SU-DHL-6 (cell line): Measurements from ENCODE around the gene EPHA6.

Experiments
- H2AFZ ChIP-seq: fragments of 200-600 bp; sonication (generic); 2 replicates; pipeline ENCODE4 v1.6.1; 2014; ENCODE audit warnings: low read depth, mild to moderate bottlenecking, moderate library complexity, mixed read lengths, antibody characterized with exemption, low read length; ENCODE audit not compliant: severe bottlenecking
- H3F3A ChIP-seq: fragments of 200-600 bp; shearing (Covaris generic); 2 replicates; pipeline ENCODE4 v1.6.0; 2016; ENCODE audit warnings: antibody characterized with exemption, mild to moderate bottlenecking; ENCODE audit not compliant: insufficient read depth
- H3K27ac ChIP-seq: fragments of 200-600 bp; sonication (generic); 2 replicates; pipeline ENCODE4 v1.5.1; 2016; ENCODE audit warnings: low read depth, mild to moderate bottlenecking, low read length, moderate library complexity, mixed read lengths
- H3K27me3 ChIP-seq: fragments of 200-600 bp; sonication (generic), shearing (Covaris generic); 2 replicates; pipeline ENCODE4 v1.6.0; 2014; ENCODE audit warnings: mild to moderate bottlenecking, low read length
- H3K36me3 ChIP-seq: fragments of 200-600 bp; sonication (generic); 2 replicates; pipeline ENCODE4 v1.6.1; 2014; ENCODE audit warnings: mild to moderate bottlenecking, low read length, mixed read lengths
- H3K4me2 ChIP-seq: fragments of 300-600, 200-600 bp; shearing (Covaris generic), sonication (generic); 2 replicates; pipeline ENCODE4 v1.6.0; 2014; ENCODE audit warnings: low read length, low read depth, mild to moderate bottlenecking; ENCODE audit not compliant: poor library complexity, severe bottlenecking
- H3K4me3 ChIP-seq: fragments of 200-600 bp; sonication (generic); 2 replicates; pipeline ENCODE4 v1.5.1; 2014; ENCODE audit warnings: antibody characterized with exemption, low read length, mild to moderate bottlenecking, mixed read lengths; ENCODE audit not compliant: insufficient read depth, poor library complexity, severe bottlenecking
- H3K79me2 ChIP-seq: fragments of 200-600 bp; sonication (generic); 2 replicates; pipeline ENCODE4 v1.6.1; 2014; ENCODE audit warnings: mild to moderate bottlenecking, low read length, moderate library complexity; ENCODE audit not compliant: insufficient read depth
- H3K9ac ChIP-seq: fragments of 200-600 bp; sonication (generic); 2 replicates; pipeline ENCODE4 v1.7.0; 2014; ENCODE audit warnings: mild to moderate bottlenecking, low read length
- H3K9me2 ChIP-seq: fragments of 200-600 bp; sonication (generic); replicated peaks from 2 replicates; pipeline ENCODE4 v1.6.1; 2014; ENCODE audit warnings: low read length; ENCODE audit not compliant: insufficient read depth
- H3K9me3 ChIP-seq: fragments of 200-600 bp; sonication (generic); 2 replicates; pipeline ENCODE4 v1.6.1; 2014; ENCODE audit warnings: low read length, mixed read lengths; ENCODE audit not compliant: insufficient read depth
- H4K20me1 ChIP-seq: fragments of 200-600 bp; sonication (generic); 2 replicates; pipeline ENCODE4 v1.6.1; 2014; ENCODE audit warnings: low read depth, mild to moderate bottlenecking, antibody characterized with exemption, low read length, moderate library complexity, mixed read lengths
- EZH2phosphoT487 ChIP-seq: fragments of 200-600 bp; sonication (generic), shearing (Covaris generic); conservative IDR thresholded peaks from 2 replicates; pipeline ENCODE4 v1.6.1; 2018; ENCODE audit warnings: mild to moderate bottlenecking, antibody characterized with exemption, low read length, moderate library complexity, mixed read lengths
- TF ChIP-seq, protein P1 (sequence below): fragments of 200-600 bp; sonication (generic); IDR thresholded peaks from one replicate; pipeline ENCODE4 v1.5.1; 2017; ENCODE audit warnings: antibody characterized with exemption, mild to moderate bottlenecking, low read length, moderate library complexity; ENCODE audit not compliant: insufficient read depth, poor library complexity, severe bottlenecking

EPHA6 gene

DNA sequence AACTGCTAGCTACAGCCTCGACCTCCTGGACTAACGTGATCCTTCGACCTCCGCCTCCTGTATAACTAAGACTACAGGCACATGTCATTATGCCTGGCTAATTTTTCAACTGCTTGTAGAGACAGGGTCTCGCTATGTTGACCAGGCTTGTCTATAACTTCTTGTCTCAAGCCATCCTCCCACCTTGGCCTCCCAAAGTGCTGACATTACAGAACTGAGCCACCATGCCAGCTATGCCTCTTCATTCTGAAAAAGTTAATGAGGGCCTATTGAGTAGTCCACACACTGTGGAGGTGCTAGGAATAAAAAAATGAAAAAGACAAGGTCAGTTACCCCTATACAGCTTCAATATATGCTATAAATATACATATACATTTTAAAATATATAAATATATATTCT lies 18.3 kb upstream of the EPHA6 start:
- Histone ChIP-seq H3K9me2 (no peaks in the 10 kb centered on the region), H2AFZ (no peak overlapping the region), H3K27ac (no peak overlapping the region), H3K4me2 (no peak overlapping the region), H3K4me3 (no peak overlapping the region), H3K9ac (no peak overlapping the region), H3K9me3 (no peaks in the 10 kb centered on the region), H3K36me3 (no peaks in the 10 kb centered on the region), H3K79me2 (no peaks in the 10 kb centered on the region), H3K27me3 (no peaks in the 10 kb centered on the region), H3F3A (no peaks in the 10 kb centered on the region), H4K20me1 (no peaks in the 10 kb centered on the region)
- TF ChIP-seq, protein P1, sequence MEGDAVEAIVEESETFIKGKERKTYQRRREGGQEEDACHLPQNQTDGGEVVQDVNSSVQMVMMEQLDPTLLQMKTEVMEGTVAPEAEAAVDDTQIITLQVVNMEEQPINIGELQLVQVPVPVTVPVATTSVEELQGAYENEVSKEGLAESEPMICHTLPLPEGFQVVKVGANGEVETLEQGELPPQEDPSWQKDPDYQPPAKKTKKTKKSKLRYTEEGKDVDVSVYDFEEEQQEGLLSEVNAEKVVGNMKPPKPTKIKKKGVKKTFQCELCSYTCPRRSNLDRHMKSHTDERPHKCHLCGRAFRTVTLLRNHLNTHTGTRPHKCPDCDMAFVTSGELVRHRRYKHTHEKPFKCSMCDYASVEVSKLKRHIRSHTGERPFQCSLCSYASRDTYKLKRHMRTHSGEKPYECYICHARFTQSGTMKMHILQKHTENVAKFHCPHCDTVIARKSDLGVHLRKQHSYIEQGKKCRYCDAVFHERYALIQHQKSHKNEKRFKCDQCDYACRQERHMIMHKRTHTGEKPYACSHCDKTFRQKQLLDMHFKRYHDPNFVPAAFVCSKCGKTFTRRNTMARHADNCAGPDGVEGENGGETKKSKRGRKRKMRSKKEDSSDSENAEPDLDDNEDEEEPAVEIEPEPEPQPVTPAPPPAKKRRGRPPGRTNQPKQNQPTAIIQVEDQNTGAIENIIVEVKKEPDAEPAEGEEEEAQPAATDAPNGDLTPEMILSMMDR, result no peak
- TF ChIP-seq EZH2phosphoT487, result no peak

DNA sequence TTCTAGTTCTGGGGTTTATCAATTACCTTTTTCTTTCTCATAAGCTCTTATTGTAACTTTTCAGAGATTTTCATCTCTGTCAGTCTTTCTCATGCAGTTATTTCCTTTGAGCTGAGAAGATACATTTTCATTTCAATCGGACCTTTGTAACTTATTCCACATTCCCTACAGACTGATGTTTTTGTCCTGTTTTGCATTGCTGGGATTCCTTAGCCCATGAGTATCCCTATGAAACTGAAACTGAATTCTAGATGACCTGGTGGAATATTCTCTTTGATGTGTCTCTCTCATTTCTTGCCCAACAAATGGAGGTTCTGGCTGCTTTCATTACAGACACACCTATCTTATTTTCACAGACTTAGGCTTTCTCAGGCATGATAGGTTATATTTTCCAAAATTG lies 10.5 kb upstream of the EPHA6 start:
- H2AFZ ChIP-seq, result no peak overlapping the region
- H3K4me2 ChIP-seq, result no peak overlapping the region
- H4K20me1 ChIP-seq, result no peaks in the 10 kb centered on the region
- H3K36me3 ChIP-seq, result no peaks in the 10 kb centered on the region
- no peaks in the 10 kb centered on the region for H3K9me3 ChIP-seq
- no peak overlapping the region for H3K4me3 ChIP-seq
- no peaks in the 10 kb centered on the region for H3K9me2 ChIP-seq
- no peak for TF ChIP-seq EZH2phosphoT487
- TF ChIP-seq, protein P1, result no peak
- no peak overlapping the region for H3K27ac ChIP-seq
- H3F3A ChIP-seq, result no peaks in the 10 kb centered on the region
- no peaks in the 10 kb centered on the region for H3K27me3 ChIP-seq
- H3K79me2 ChIP-seq, result no peaks in the 10 kb centered on the region
- H3K9ac ChIP-seq, result no peak overlapping the region

DNA sequence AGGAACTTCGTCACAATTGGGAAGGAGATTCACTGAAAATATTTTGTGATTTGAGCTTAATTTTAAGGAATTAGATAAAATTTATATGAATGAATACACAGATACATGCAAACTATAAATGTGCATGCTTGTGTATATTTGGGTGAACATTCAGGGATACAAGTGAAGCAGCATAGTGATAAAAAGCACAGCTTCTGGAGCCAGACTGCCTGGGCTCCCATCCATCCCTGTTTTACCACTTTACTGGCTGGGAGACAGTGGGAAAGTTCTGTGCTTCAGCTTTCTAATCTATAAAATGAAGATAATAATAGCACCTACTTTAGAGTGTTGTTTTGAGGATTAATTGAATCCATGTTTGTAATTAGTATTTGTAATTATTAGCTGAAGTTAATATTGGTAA lies 8.1 kb upstream of the EPHA6 start:
- Histone ChIP-seq H3K4me3 (no peak overlapping the region), H3K79me2 (no peaks in the 10 kb centered on the region), H3K9me3 (no peaks in the 10 kb centered on the region), H3K27ac (no peak overlapping the region), H3K9me2 (no peaks in the 10 kb centered on the region), H2AFZ (no peak overlapping the region), H3K9ac (no peak overlapping the region), H4K20me1 (no peaks in the 10 kb centered on the region), H3F3A (no peaks in the 10 kb centered on the region), H3K36me3 (no peaks in the 10 kb centered on the region), H3K27me3 (no peaks in the 10 kb centered on the region), H3K4me2 (no peak overlapping the region)
- TF ChIP-seq EZH2phosphoT487, result no peak

DNA sequence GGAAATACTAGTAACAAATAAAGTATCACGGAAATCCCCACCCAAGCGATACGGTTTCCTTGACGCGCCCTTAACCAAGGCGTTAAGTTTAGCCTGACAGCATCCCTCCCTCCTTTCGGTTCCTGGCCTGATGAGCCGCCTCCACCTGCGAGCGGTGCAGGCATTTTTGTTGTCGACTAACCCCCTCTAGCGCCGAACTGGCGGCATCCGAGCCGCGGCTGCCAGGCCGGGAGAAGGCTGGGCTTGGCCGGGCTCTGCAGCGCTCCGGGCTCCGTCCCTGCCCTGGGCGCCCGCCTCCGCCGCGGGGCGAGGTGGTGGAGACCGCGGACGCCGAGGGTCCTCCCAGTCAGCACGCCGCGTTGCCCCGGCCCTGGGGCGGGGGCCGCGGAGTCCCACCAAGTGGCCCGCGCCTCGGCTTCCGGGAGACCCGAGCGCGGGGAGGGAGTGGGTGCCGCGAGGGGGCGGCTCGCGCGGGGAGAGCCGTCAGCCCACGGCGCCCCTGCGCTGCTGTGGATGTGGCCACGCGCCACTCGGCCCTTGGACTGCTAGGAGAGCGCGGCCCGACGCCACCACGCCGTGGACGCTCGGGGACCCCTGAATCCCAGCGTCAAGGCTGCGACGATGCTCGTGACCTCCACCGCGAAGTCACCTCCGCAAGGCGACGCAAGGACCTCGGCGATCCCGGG lies 1.1 kb upstream of the EPHA6 start:
- Histone ChIP-seq H3K9ac (no peak overlapping the region), H3K36me3 (no peaks in the 10 kb centered on the region), H3K4me3 (no peak overlapping the region), H3K27me3 (no peaks in the 10 kb centered on the region), H2AFZ (no peak overlapping the region), H4K20me1 (no peaks in the 10 kb centered on the region), H3K9me3 (no peaks in the 10 kb centered on the region), H3F3A (no peaks in the 10 kb centered on the region), H3K79me2 (no peaks in the 10 kb centered on the region), H3K9me2 (no peaks in the 10 kb centered on the region), H3K4me2 (no peak overlapping the region), H3K27ac (no peak overlapping the region)
- no peak for TF ChIP-seq EZH2phosphoT487
- TF ChIP-seq, protein P1, result no peak
